ENCODE measurements around the gene SEMA6B. TPM values are rescaled to one million over a fixed set of nuclear protein-coding genes. Genes with fewer than 3 reads are reported as not detected.

SEMA6B gene
- total RNA-seq, 4 donors from 2014 or later: 2.6 to 12.8 (median 5.2) TPM

DNA sequence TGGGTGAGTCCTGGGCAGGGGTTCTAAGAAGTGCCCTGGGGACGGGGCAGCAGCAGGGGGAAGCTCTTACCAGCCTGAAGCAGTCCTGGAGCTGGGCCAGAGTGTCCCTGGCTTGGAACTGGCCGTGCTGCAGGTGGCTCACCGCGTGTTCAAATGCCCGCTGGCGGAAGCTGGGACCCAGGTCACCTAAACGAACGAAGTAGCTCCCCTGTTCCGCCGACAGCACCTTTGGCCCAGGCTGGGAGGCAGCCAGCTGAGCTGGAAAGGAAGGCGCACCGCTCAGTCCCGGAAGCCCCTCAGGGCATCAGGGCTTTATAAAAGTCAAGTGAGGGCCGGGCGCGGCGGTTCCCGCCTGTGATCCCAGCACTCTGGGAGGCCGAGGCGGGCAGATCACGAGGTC lies 50.8 kb downstream of the SEMA6B start:
- TF ChIP-seq, protein P1, sequence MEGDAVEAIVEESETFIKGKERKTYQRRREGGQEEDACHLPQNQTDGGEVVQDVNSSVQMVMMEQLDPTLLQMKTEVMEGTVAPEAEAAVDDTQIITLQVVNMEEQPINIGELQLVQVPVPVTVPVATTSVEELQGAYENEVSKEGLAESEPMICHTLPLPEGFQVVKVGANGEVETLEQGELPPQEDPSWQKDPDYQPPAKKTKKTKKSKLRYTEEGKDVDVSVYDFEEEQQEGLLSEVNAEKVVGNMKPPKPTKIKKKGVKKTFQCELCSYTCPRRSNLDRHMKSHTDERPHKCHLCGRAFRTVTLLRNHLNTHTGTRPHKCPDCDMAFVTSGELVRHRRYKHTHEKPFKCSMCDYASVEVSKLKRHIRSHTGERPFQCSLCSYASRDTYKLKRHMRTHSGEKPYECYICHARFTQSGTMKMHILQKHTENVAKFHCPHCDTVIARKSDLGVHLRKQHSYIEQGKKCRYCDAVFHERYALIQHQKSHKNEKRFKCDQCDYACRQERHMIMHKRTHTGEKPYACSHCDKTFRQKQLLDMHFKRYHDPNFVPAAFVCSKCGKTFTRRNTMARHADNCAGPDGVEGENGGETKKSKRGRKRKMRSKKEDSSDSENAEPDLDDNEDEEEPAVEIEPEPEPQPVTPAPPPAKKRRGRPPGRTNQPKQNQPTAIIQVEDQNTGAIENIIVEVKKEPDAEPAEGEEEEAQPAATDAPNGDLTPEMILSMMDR (IDR thresholded peaks at IDR 0.05; ENCODE audit: low read depth): no peak

DNA sequence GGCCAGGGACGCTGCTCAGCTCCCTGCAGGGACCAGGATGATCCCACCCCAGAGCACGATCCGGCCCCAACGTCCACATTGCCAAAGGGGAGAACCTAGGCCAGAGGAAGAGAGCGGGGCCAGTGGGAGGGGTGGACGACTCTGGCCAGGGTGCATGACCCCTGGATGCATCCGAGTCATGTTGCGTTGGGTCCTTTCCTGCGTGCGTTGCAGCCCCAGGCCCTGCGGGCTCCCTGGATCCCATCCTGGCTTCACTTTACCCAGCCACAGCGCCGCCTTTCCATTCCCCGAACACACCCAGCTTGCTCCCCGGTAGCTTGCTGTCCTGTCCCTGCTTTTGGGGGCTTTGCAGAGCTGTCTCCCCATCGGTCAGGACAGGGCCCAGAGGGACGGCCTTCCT lies 51.7 kb downstream of the SEMA6B start:
- TF ChIP-seq, protein P1 (IDR thresholded peaks at IDR 0.05; ENCODE audit: low read depth): no peak

DNA sequence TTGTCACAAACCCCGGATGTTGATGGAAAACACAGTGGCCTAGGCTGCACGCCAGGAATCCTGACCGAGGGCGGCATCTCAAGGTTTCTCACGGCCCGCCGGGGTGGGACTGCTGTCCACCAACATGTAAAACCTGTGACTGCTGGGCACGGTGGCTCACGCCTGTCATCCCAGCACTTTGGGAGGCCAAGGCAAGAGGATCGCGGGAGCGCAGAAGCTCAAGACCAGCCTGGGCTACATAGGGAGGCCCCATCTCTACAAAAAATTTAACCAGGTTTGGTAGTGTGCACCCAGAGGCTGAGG lies 52.4 kb downstream of the SEMA6B start:
- TF ChIP-seq, protein P1 (IDR thresholded peaks at IDR 0.05; ENCODE audit: low read depth): no peak

DNA sequence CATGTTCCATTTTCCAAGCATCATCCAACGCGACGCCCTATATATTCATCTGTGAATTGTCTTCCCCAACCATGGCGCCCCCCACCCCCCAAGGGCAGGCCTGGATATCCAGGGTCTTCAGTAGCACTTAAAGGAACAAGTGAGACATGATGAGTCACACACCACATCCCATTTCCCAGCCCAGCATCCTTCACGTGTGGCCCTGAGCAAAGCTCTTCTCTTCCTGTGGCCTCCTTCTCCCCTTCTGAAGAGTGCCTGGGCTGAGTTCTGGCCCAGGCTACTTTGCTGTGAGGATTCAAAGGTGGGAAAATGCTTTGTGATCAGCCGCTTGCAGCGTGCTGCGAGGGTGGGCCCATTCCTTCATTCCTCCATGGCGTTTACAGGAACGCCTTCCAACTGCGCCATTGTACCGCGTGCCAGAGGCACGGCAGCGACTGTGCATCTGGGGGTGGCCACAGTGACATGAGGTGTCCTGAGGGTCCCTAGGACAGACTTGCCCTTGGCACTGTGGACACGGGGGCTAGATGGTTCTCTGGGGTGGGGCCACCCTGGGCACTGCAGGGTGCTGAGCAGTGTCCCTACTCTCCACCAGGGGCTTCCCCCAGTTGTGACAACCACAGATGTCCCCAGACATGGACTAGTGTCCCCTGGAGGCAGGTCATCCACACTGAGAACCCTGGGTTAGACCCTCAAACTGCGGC lies 52.9 kb downstream of the SEMA6B start:
- TF ChIP-seq, protein P1 (IDR thresholded peaks at IDR 0.05; ENCODE audit: low read depth): no peak

DNA sequence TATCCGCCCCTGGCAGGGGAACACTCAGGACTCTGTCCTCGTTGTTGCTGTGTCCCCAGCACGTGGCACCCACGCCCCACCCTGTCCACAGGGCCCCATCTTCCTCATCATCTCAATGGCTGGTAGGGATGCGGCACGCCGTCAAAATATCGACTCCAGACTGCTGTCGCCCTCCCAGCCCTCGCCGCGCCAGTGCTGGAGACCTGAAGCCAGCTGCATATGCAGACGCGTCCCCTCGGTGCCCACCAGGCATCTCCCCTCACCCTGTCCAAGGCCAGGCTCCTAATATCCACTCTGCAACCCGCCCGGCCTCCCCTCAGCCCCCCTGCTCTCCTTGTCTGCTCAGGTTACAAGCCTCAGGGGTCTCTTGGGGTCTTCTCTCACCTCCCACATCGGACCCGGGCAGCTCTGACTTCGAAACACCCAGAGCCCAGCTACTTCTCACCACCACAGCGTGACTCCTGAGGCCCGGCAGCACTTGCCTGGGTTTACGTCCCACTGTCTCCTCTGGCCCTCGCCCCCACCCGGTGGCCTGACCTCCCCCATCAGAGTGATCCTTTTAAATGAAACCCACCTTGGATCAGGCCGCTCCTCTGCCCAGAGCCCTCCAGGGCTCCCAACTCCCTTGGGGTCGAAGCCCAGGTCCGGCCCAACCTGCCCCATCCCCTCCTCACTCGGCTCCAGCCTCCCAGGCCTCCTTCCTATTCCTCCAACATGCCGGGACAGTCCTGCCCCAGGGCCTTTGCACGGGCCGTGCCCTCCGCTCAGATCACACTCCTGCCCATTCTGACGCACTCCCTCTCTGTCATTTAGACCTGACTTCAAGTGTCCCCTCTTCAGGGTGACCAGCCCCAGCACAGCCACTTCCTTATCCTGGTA lies 53.7 kb downstream of the SEMA6B start:
- TF ChIP-seq, protein P1 (IDR thresholded peaks at IDR 0.05; ENCODE audit: low read depth): no peak

DNA sequence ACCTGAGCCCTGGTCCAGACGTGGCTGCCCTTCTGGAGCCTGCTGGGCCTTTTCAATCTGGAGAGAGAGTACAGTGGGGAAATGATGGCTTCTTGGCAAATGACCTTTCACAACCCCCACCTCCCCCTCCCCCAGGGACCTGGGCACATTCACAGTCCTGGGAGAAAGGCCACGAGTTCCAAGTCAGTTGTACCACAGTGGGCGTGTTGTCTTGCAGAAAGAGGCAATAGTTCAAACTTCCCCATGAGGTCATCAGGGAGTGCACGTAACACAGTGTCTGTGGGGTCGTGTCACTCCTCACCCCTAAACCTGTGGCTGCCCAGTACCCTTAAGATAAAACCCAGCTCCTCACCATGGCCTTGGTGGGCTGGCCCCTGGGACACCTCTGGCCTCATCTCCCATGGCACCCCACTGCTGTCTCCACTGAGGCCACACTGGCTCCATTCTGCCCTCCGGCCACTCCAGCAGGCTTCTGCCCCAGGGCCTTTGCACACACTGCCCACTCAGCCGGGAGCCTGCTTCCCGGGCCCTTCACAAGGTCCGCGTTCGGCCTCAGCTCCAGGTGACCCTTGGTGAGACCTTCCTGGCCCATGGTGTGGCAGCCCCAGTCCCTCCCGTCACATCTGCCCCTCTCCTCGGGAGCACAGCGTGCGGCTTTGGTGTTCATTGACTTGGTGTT lies 54.5 kb downstream of the SEMA6B start:
- TF ChIP-seq, protein P1 (IDR thresholded peaks at IDR 0.05; ENCODE audit: low read depth): no peak

DNA sequence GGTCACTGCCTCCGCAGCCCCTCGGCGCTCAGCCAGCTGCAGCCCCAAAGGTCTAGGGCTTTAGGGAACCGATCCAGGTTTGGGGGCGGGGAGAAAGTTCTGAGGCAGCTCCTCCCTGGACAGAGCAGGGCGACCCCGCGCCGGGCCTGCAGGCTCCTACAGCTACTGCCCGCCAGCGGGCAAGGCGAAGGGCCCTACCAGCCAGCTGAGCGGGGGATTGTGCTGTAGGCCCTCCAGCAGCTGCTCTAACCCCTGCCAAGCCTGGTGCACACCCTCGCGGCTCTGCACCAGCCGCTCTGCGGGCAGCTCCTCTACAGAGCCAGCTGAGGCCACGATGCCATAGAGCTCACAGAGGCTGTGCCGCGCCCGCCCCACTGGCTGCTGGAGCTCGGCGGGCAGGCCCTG lies 55.2 kb downstream of the SEMA6B start:
- TF ChIP-seq, protein P1 (IDR thresholded peaks at IDR 0.05; ENCODE audit: low read depth): no peak

Data from subcutaneous adipose tissue (tissue), 4 donors.